IMR-90 (cell line): ENCODE results near the gene CENPP. TPM values are rescaled to one million over a fixed set of nuclear protein-coding genes. Genes with fewer than 3 reads are reported as not detected.

Experiments used
- ATAC-seq: fragments of 200-7000 bp; cut with Tn5 transposase; 2 replicates; pipeline ENCODE4 v1.9.1; 2020; ENCODE audit warnings: low read depth, mild to moderate bottlenecking, moderate library complexity
- BruUV-seq: library from RNA; stranded (reverse); fragments of 400-500 nt; replicated peaks from 2 replicates; lab custom pipeline; 2021; lab: Mats Ljungman, UMichigan
- CTCF ChIA-PET: fragments of 300-600 bp; formaldehyde crosslinking; extraction: SDS; loops from one replicate; lab custom pipeline; 2021; ENCODE audit warnings: antibody characterized with exemption; lab: Yijun Ruan, JAX
- POLR2A ChIA-PET: fragments of 300-600 bp; sonication (Branson Sonifier 250); formaldehyde crosslinking; loops from one replicate; lab custom pipeline; 2022; ENCODE audit warnings: antibody characterized with exemption; ENCODE audit not compliant: unreplicated experiment; lab: Charles Lee
- DNase-seq: peaks from one replicate; pipeline ENCODE4 v3.0.0; 2013
- H2AFZ ChIP-seq: replicated peaks from 2 replicates; pipeline ENCODE3; 2013; ENCODE audit warnings: low read length, mild to moderate bottlenecking; ENCODE audit not compliant: poor library complexity
- H2AK5ac ChIP-seq: 2 replicates; pipeline ENCODE4 v1.6.1; 2013; ENCODE audit warnings: low read depth, low read length, inconsistent platforms
- H2AK9ac ChIP-seq: replicated peaks from 2 replicates; pipeline ENCODE3; 2013; ENCODE audit warnings: mild to moderate bottlenecking, low read depth, low read length, moderate library complexity; ENCODE audit not compliant: poor library complexity
- H2BK120ac ChIP-seq: 2 replicates; pipeline ENCODE4 v1.6.1; 2013; ENCODE audit warnings: low read depth, low read length, inconsistent platforms
- H2BK15ac ChIP-seq: 3 replicates; pipeline ENCODE4 v1.6.1; 2013; ENCODE audit warnings: low read depth, low read length, inconsistent platforms
- H2BK20ac ChIP-seq: 2 replicates; pipeline ENCODE4 v1.6.1; 2013; ENCODE audit warnings: low read depth, mild to moderate bottlenecking, inconsistent platforms, low read length, moderate library complexity
- H2BK5ac ChIP-seq: 2 replicates; pipeline ENCODE4 v1.6.1; 2013; ENCODE audit warnings: mild to moderate bottlenecking, low read depth, low read length, inconsistent platforms; ENCODE audit not compliant: poor library complexity, severe bottlenecking
- H3K14ac ChIP-seq: replicated peaks from 2 replicates; pipeline ENCODE4 v1.6.1; 2013; ENCODE audit warnings: low read depth, low read length, inconsistent platforms
- H3K18ac ChIP-seq: 2 replicates; pipeline ENCODE4 v1.6.1; 2013; ENCODE audit warnings: low read depth, low read length, control low read depth
- H3K23ac ChIP-seq: 2 replicates; pipeline ENCODE4 v1.6.1; 2013; ENCODE audit warnings: low read depth, low read length, inconsistent platforms
- H3K27ac ChIP-seq: 2 replicates; pipeline ENCODE4 v1.5.1; 2013; ENCODE audit warnings: mild to moderate bottlenecking, control low read depth, low read length; ENCODE audit not compliant: insufficient read depth
- H3K27me3 ChIP-seq: 2 replicates; pipeline ENCODE4 v1.6.1; 2013; ENCODE audit warnings: low read length; ENCODE audit not compliant: control insufficient read depth, insufficient read depth
- H3K36me3 ChIP-seq: 2 replicates; pipeline ENCODE4 v1.6.1; 2013; ENCODE audit warnings: low read length, mixed read lengths; ENCODE audit not compliant: control insufficient read depth, insufficient read depth
- H3K4ac ChIP-seq: 2 replicates; pipeline ENCODE4 v1.6.1; 2013; ENCODE audit warnings: low read depth, low read length, inconsistent platforms
- H3K4me1 ChIP-seq: 2 replicates; pipeline ENCODE4 v1.6.1; 2013; ENCODE audit warnings: low read length, mixed read lengths; ENCODE audit not compliant: control insufficient read depth, insufficient read depth
- H3K4me2 ChIP-seq: 2 replicates; pipeline ENCODE4 v1.6.1; 2013; ENCODE audit warnings: low read depth, mild to moderate bottlenecking, control low read depth, low read length, moderate library complexity
- H3K4me3 ChIP-seq: 2 replicates; pipeline ENCODE4 v1.5.1; 2013; ENCODE audit warnings: low read depth, mild to moderate bottlenecking, control low read depth, low read length, moderate library complexity; ENCODE audit not compliant: insufficient read depth
- H3K56ac ChIP-seq: 2 replicates; pipeline ENCODE4 v1.6.1; 2013; ENCODE audit warnings: low read length, inconsistent platforms; ENCODE audit not compliant: insufficient read depth; ENCODE audit errors: extremely low read depth
- H3K79me1 ChIP-seq, 2 experiments: 2 replicates each; pipeline ENCODE4 v1.6.1; 2013; ENCODE audit warnings: low read length in 2 of 2, inconsistent platforms in 1 of 2, low read depth in 1 of 2
- H3K9ac ChIP-seq: 2 replicates; pipeline ENCODE4 v1.6.1; 2013; ENCODE audit warnings: low read depth, low read length, control low read depth
- H3K9me1 ChIP-seq: 2 replicates; pipeline ENCODE4 v1.6.1; 2013; ENCODE audit warnings: low read length, inconsistent platforms; ENCODE audit not compliant: insufficient read depth
- H3K9me3 ChIP-seq: 2 replicates; pipeline ENCODE4 v1.6.1; 2013; ENCODE audit warnings: low read length; ENCODE audit not compliant: control insufficient read depth, insufficient read depth
- H4K20me1 ChIP-seq: 2 replicates; pipeline ENCODE4 v1.6.1; 2013; ENCODE audit warnings: low read length, inconsistent platforms; ENCODE audit not compliant: insufficient read depth
- H4K5ac ChIP-seq: 2 replicates; pipeline ENCODE4 v1.6.1; 2013; ENCODE audit warnings: mild to moderate bottlenecking, low read depth, low read length, control low read depth
- H4K8ac ChIP-seq, 2 experiments: 2 replicates each; pipeline ENCODE4 v1.6.1; 2013; ENCODE audit warnings: low read depth in 2 of 2, low read length in 2 of 2, control low read depth in 1 of 2, inconsistent platforms in 1 of 2
- H4K91ac ChIP-seq: 2 replicates; pipeline ENCODE4 v1.6.1; 2013; ENCODE audit warnings: low read depth, low read length, inconsistent platforms; ENCODE audit not compliant: insufficient read depth
- BHLHE40 ChIP-seq: fragments of 150-350 bp; IDR thresholded peaks from 2 replicates; pipeline ENCODE4 v1.6.1; 2016; ENCODE audit warnings: mild to moderate bottlenecking, low read depth, low read length
- CHD1 ChIP-seq: IDR thresholded peaks from 2 replicates; pipeline ENCODE4 v1.6.1; 2012; ENCODE audit warnings: low read depth, low read length, improper control_type of control experiment
- FOS ChIP-seq: fragments of 150-350 bp; IDR thresholded peaks from 2 replicates; pipeline ENCODE4 v1.6.1; 2016; ENCODE audit warnings: low read depth, low read length
- MAFK ChIP-seq: IDR thresholded peaks from 2 replicates; pipeline ENCODE4 v1.6.1; 2012; ENCODE audit warnings: low read depth, low read length, improper control_type of control experiment
- POLR2A ChIP-seq: IDR thresholded peaks from 2 replicates; pipeline ENCODE4 v1.6.1; 2012; ENCODE audit warnings: mild to moderate bottlenecking, low read depth, low read length
- RFX5 ChIP-seq: IDR thresholded peaks from 2 replicates; pipeline ENCODE4 v1.8.0; 2012; ENCODE audit warnings: low read depth, mild to moderate bottlenecking, low read length, moderate library complexity
- SMC3 ChIP-seq: fragments of 150-350 bp; IDR thresholded peaks from 2 replicates; pipeline ENCODE4 v1.6.1; 2016; ENCODE audit warnings: low read depth, mild to moderate bottlenecking, antibody characterized with exemption, low read length, moderate library complexity
- WGBS, 2 experiments: methylation state at CpG; one replicate each; pipeline versions ENCODE4 v1.1.5 to v1.1.7; 2013; ENCODE audit warnings: missing lambda C conversion rate in 2 of 2; ENCODE audit not compliant: insufficient read length in 1 of 2; ENCODE audit errors: extremely low coverage in 2 of 2; 5-methylcytosine and 5-hydroxymethylcytosine counted together
- dilution Hi-C: fragments of 300-500 bp; cut with HindIII; formaldehyde crosslinking; loops from one replicate; pipeline ENCODE4 v1.14.3; 2018; ENCODE audit warnings: low sequenced_read_pairs; ENCODE audit not compliant: unreplicated experiment
- in situ Hi-C: fragments of 300-500 bp; cut with MboI; formaldehyde crosslinking; loops from 3 replicates; pipeline ENCODE4 v1.14.3; 2019; ENCODE audit warnings: low sequenced_read_pairs, inconsistent platforms, mixed read lengths
- intact Hi-C: fragments of 100-400 bp; cut with micrococcal nuclease; formaldehyde crosslinking; loops from 2 replicates; pipeline ENCODE4 v1.10.0; 2022
- polyA plus RNA-seq, 3 experiments: library from polyadenylated mRNA; depleted of rRNA; stranded (reverse); fragments of >200 nt; gene quantifications; 2 replicates each; pipeline ENCODE4 v1.2.3, GENCODE V29; 2012; ENCODE audit warnings: low replicate concordance in 1 of 3
- total RNA-seq: library from RNA; depleted of rRNA; stranded (reverse); fragments of >200 nt; gene quantifications from 2 replicates; pipeline ENCODE4 v1.2.3, GENCODE V29; 2012
- TF ChIP-seq, protein P1 (sequence below): fragments of 150-350 bp; IDR thresholded peaks from 2 replicates; pipeline ENCODE4 v1.6.1; 2016; ENCODE audit warnings: low read depth, mild to moderate bottlenecking, low read length, moderate library complexity, borderline replicate concordance
- TF ChIP-seq, protein P2 (sequence below): fragments of 150-350 bp; IDR thresholded peaks from 2 replicates; pipeline ENCODE4 v1.6.1; 2017; ENCODE audit warnings: mild to moderate bottlenecking, antibody characterized with exemption, low read length, low read depth

Gene CENPP
- total and polyA plus RNA-seq, 2 of the 4 experiments (the other 2 are of a cell fraction) = 1.4 to 2.0 TPM

DNA sequence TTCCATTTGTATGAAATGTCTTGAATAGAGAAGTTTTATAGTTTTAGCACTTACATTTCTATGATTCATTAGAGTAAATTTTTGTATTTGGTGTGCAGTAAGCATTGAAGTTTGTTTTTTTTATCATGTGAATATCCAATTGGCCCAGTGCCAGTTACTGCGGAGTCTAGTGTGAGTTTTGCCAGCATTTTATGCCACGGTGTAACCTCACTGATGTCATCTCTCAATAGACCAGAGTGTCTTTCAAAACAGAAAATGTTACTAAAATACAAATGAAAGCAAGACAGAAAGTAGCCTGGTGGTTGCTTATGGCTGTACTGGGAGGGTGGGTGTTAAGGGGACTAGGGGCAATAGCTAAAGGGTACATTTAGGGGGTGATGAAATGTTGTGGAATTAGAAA, 281.3 kb downstream of the CENPP start:
- ATAC-seq (no peak), DNase-seq (peak; percentile 57)
- POLR2A ChIA-PET = no interaction called here
- no CpG with 5 or more reads among the region's 2 CpGs for WGBS, 2 experiments
- dilution Hi-C loops = no loop called here
- Histone ChIP-seq H3K9me3 (no peaks in the 10 kb centered on the region; the same call in 1 of the 2 replicates), H2AK5ac (no peak overlapping the region), H4K8ac (no peak overlapping the region), H3K27ac (no peak overlapping the region), H3K23ac (no peak overlapping the region), H4K20me1 (no peaks in the 10 kb centered on the region), H2BK120ac (no peak overlapping the region), H3K56ac (no peak overlapping the region), H3K4me3 (no peak overlapping the region), H2BK5ac (no peak overlapping the region), H2BK20ac (no peak overlapping the region), H2AFZ (no peak overlapping the region), H4K91ac (no peak overlapping the region), H3K9ac (no peak overlapping the region), H3K4ac (no peak overlapping the region), H3K18ac (no peak overlapping the region), H4K5ac (no peak overlapping the region), H3K9me1 (peaks cover 9% of the 10 kb centered on the region), H3K14ac (no peak overlapping the region), H2BK15ac (no peak overlapping the region), H3K27me3 (no peaks in the 10 kb centered on the region), H3K79me1 (no peaks in the 10 kb centered on the region), H2AK9ac (no peak overlapping the region), H3K4me2 (peak overlapping the region; percentile 39; the same call in 1 of the 2 replicates), H3K4me1 (peaks cover 3% of the 10 kb centered on the region), H3K36me3 (peaks cover 5% of the 10 kb centered on the region)
- BruUV-seq = no TSS peak
- intact Hi-C loops = no loop called here
- CTCF ChIA-PET = no interaction called here
- in situ Hi-C loops = no loop called here
- TF ChIP-seq MAFK (no peak), CHD1 (no peak), RFX5 (no peak), POLR2A (no peak), FOS (no peak), BHLHE40 (no peak), SMC3 (no peak)
- TF ChIP-seq, protein P1, sequence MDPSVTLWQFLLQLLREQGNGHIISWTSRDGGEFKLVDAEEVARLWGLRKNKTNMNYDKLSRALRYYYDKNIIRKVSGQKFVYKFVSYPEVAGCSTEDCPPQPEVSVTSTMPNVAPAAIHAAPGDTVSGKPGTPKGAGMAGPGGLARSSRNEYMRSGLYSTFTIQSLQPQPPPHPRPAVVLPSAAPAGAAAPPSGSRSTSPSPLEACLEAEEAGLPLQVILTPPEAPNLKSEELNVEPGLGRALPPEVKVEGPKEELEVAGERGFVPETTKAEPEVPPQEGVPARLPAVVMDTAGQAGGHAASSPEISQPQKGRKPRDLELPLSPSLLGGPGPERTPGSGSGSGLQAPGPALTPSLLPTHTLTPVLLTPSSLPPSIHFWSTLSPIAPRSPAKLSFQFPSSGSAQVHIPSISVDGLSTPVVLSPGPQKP = no peak
- TF ChIP-seq, protein P2, sequence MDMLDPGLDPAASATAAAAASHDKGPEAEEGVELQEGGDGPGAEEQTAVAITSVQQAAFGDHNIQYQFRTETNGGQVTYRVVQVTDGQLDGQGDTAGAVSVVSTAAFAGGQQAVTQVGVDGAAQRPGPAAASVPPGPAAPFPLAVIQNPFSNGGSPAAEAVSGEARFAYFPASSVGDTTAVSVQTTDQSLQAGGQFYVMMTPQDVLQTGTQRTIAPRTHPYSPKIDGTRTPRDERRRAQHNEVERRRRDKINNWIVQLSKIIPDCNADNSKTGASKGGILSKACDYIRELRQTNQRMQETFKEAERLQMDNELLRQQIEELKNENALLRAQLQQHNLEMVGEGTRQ = no peak
